Hepatic stellate cell (primary cell): ENCODE results near the gene OPTC.
"Not testable (repeated sequence)": the region's sequence is repeated elsewhere in the genome, so short reads cannot be mapped to it uniquely, and the experiment has no call there.

Experiments
- DNase-seq: peaks from one replicate; pipeline ENCODE4 v3.0.0; 2011; ENCODE audit warnings: low spot score

Gene OPTC

DNA sequence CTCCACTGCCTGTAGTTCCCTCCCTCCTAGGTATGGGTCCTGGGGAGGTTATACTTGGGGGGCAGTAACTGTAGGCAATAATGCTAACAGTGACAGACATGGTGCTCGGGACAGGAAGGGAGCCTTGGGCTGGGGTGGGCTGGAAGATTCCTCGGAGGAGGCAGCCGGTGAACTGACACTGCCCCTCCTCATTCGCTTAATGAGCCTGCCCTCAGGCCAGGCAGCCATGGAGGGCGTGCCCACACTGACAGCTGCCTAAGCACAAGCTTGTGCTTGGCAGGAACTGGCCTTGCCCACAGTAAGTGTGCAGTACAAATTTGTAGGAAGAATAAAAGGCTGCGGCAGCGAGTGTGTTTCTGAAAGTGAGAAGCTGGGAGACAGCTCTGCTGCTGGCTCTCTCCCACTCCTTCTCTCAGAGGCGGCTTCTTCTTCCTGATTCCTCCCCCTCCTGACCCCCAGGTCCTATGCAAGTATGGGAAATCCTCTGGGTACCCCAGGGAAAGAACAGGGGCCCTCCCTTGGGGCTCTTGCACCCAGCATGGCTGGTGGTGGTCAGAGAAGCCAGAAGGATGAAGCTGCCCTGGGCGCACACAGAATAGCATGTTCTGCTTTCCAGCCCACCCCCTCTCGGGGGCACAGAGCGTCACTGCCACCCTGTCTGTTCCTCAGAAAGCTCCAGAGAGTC is 23.6 kb downstream of the OPTC start:
- DNase-seq = no peak

GRCh38 chr1:203518139-203518538 is 24.2 kb downstream of the OPTC start:
- DNase-seq = not testable (repeated sequence)

DNA sequence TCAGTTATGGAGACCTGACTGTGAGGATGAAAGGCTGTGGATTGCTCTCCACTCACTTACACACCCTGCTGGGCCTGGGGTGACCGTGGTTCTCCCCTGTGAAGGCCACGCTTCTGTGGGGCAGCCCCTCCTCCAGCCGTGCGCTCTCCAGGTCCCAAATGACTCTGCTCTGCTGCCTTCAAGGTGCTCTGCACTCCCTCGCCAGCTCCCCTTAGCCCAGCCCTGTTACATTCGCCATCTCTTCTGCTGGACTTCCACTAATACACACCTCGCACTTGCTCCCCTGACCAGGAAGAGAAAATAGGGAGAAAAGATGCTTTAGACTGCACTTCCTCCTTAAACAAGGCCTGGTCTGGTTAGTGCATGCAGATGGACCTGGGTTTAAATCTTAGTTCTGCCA is 24.6 kb downstream of the OPTC start:
- no peak for DNase-seq

- no peak for DNase-seq
Observed at GRCh38 chr1:203519053-203519840, 25.3 kb downstream of the OPTC start.

DNA sequence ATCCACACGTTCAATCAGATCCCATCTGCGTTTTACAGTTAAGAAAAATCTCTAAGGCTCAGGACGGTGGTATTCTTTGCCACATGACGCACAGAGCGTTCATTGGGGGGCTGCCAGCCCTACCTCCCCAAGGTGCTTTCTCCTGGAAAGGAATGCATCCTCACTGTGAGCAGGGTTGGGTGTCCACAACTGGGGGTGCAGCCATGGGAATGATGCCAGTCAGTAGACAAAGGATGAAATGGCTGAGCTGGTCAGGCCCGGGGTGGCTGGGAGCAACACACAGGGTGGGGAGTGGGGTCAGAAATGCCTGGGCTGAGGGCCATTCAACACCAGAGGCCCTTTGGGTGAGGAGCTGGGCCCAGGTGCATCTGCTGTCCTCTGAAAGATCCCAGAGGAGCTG is 25.9 kb downstream of the OPTC start:
- no peak for DNase-seq

- DNase-seq = peak; percentile 61
Observed at GRCh38 chr1:203520315-203520714, 26.4 kb downstream of the OPTC start.

DNA sequence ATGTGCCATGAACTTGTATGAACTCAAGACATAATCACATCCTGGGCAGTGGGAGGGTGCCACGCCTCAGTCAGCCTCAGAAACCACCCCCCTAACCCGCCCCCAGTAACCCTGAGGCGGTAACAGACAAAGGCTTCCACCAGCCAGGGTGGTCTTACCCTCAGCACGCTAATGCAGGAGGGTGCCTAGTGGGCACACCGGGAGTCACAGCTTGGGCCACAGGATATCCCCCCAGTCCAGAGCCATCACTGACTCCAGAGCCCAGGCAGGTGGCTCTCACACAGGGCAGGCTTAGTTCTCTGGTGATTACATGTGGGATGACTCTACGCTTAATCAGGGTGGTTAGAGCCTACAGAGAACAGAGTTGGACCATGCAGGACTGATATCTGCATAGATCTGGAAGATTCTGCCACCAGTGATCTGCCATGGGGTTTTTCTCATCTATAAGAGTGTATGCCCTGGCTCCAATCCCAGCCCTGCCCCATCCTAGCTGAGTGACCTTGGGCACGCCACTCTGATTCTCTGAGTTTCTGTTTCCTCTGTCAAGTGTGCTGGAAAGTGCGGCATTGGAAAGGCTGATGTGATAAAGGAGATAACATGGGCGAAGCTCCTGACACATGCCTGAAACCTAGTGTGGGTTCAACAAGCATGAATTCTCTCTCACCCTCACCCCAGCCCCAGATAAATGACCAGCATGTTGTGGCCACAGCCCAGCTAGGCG is 27.3 kb downstream of the OPTC start:
- no peak for DNase-seq

DNA sequence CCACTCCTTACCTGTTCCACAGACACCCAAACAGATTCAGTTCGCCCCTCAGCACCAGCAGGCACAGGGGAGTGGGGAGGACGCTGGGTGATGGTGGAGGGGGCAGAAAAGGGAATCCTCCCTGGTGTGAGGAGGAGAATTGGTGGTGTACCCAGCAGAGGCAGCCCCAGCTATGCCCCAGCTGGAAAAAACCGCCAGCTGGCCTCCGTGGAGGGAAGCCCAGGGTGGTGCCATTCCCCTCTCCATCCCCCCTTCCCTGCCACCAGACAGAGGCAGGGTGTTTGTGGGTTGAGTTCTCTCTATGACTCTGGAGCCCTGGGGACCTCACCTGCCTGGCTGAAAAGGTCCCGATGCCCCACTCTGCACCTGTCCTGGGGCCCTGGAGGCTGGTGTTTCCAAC is 27.9 kb downstream of the OPTC start:
- no peak for DNase-seq

- no peak for DNase-seq
Observed at GRCh38 chr1:203522237-203522636, 28.3 kb downstream of the OPTC start.

GRCh38 chr1:203523667-203524066 is 29.7 kb downstream of the OPTC start:
- no peak for DNase-seq

GRCh38 chr1:203524152-203524551 is 30.2 kb downstream of the OPTC start:
- no peak for DNase-seq

- DNase-seq = no peak
Observed at GRCh38 chr1:203524824-203525223, 30.9 kb downstream of the OPTC start.

- no peak for DNase-seq
Observed at GRCh38 chr1:203525685-203526084, 31.7 kb downstream of the OPTC start.

DNA sequence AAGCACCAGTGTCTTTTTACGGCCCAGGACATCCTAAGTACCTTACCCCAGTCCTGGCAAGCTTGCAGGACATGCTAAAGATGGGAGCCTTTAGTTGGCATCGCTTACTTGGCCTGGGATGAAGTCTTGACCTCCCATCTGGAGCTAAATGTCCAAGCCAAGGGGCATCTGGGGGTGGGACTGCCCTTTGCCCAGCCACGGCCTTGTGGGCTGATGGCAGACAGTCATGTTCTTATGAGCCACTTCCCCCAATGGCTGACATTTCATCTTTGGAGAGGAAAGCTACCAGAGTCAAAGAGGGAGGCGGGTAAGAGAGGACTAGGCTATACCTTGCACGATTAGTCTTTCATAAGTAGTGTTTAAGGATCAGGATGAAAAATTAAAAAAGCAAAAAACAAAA is 32.2 kb downstream of the OPTC start:
- DNase-seq = no peak

DNA sequence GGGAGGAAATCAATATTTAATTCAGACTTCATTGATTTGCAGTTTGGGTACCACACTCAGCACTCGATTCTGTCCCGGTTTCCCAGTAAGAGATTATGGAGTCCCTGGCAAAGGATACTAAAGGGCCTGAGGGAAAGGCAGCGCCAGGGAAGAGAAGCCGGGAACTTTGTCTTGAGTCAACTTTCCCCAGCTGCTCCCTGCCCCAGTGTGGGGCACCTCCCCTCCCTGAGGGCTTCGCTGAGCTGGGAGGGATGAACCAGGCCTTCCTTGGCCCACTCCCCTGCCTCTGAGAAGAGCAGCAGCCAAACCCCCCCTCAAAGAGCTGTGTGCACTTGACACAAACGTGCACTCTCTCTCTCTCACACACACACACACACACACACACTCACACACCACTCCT is 32.6 kb downstream of the OPTC start:
- no peak for DNase-seq

- no peak for DNase-seq
Observed at GRCh38 chr1:203527013-203527412, 33.1 kb downstream of the OPTC start.

DNA sequence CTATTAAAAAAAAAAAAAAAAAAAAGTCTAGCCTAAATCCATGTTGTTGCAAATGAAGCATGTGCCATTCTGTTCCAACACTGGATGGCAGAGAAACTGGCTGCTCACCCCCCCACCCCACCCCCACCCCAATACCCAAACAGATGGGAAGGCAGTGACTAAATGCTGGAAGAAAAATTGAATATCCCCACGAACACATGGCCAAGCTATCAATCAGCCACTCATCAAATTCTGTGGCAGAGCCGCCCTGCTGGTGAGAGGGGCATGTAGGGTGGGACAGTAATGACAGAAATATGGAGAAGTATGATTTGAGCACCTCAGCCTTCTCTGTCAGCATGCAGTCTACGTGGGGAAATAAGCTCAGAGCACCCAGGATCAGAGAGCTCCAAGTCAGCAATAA is 34.1 kb downstream of the OPTC start:
- no peak for DNase-seq

DNA sequence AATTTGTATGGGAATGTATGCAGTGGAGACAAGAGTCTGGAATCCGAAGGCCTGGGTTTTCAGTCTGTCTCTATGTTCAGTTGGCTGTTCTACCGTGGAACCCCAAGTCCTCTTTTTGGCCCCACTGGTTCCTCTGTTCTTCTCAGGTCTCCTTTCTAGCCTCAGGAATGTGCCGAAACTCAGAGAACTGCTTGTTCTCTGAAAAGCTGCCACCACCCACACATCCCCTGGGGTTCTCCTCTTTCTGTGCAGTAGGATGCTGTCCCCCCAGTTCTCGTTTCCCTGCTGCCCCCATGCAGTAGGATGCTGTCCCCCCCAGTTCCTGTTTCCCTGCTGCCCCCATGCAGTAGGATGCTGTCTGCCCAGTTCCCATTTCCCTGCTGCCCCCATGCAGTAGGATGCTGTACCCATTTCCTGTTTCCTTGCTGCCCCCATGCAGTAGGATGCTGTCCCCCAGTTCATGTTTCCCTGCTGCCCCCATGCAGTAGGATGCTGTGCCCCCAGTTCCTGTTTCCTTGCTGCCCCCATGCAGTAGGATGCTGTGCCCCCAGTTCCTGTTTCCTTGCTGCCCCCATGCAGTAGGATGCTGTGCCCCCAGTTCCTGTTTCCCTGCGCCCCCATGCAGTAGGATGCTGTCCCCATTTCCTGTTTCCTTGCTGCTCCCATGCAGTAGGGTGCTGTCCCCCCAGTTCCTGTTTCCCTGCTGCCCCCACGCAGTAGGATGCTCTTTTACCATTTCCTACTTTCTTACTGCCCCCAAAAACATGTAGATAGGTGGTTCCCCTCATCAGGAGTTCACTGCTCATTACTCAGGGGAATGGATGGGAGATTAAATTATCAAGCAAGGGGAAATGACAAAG is 35.3 kb downstream of the OPTC start:
- no peak for DNase-seq

DNA sequence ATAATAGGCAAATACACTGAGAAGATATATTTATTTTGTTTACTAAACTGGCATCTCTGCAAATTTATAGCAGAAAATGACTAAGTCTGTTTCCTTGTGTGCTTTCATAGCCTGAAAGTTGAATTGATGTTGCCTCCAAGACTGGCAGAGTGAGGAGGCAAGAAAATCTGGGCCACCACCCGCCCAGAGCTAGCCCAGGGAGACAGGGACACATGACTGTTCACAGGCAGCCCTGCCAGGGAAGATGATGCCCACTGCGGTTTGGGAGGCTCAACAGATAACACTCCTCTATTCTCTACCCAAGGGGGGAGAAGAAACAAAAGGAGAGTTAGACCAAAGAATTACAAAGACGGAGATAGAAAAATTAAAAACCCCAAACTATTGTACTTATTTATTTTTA is 37.1 kb downstream of the OPTC start:
- DNase-seq = no peak

DNA sequence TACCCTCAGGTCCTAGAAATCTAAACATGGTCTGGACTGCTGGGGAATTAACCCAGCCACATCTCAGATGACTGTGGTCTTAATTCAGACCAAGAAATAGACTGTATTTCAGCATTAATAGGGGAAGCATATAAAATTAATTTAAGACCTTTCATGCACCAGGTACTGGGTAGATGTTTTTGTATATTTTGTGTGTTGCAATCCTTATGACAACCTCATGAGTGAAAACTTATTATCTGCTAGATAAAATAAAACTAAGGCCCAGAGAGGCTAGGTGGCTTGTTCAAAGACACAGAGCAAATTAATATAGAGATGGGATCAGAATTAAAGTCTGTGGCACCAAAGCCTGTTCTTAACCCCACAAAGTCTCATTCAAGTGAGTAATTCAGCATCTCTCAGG is 40.1 kb downstream of the OPTC start:
- DNase-seq = no peak

DNA sequence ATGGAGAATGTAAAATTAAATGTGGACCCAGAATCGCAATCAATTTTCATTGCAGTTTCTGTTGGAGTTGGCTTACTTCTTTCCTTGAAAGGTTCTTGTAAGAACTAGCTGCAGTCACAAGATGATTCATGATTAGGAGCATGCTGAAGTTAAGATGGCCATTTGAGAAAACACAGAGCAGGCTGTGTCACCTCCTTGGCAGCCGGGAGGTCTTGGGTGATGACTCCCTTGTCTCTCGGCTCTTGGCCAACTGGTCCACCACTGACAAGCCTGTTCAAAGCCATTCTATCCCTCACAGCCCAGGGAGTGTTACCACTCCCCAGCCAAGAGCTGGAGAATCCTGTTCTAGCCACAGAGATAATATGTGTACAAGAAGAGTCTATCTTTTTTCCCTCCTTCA is 40.6 kb downstream of the OPTC start:
- peak; percentile 95 for DNase-seq

- no peak for DNase-seq
Observed at GRCh38 chr1:203536575-203536974, 42.6 kb downstream of the OPTC start.
